ENCODE results near the gene KCNJ2.

KCNJ2 gene

GRCh38 chr17:70171159-70171558 is 1.8 kb downstream of the KCNJ2 start:
- TF ChIP-seq, protein P1, sequence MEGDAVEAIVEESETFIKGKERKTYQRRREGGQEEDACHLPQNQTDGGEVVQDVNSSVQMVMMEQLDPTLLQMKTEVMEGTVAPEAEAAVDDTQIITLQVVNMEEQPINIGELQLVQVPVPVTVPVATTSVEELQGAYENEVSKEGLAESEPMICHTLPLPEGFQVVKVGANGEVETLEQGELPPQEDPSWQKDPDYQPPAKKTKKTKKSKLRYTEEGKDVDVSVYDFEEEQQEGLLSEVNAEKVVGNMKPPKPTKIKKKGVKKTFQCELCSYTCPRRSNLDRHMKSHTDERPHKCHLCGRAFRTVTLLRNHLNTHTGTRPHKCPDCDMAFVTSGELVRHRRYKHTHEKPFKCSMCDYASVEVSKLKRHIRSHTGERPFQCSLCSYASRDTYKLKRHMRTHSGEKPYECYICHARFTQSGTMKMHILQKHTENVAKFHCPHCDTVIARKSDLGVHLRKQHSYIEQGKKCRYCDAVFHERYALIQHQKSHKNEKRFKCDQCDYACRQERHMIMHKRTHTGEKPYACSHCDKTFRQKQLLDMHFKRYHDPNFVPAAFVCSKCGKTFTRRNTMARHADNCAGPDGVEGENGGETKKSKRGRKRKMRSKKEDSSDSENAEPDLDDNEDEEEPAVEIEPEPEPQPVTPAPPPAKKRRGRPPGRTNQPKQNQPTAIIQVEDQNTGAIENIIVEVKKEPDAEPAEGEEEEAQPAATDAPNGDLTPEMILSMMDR (IDR thresholded peaks at IDR 0.05; ENCODE audit: extremely low read depth, missing control alignments), result no peak
- DNase-seq (ENCODE audit: low spot score), result no peak

DNA sequence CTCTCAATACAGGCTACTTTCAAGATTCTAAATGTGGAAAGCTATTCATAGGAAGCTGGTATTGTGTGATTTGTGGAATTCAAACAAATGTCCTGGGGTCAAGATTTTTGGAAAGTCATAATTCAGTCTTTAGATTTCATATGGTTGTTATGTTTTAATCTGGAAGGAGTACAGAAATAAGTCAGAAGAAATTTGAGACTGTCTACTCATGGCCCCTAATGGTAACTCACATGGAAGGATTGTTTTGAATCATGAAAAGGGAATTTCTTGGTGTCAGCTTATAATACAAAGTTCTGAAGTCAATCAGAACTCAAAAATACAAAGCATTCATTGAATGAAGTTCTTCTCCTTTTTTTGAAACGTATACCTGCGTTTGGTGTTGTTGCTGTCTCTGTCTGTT is 3.1 kb downstream of the KCNJ2 start:
- TF ChIP-seq, protein P1 (IDR thresholded peaks at IDR 0.05; ENCODE audit: extremely low read depth, missing control alignments), result no peak
- no peak for DNase-seq (ENCODE audit: low spot score)

DNA sequence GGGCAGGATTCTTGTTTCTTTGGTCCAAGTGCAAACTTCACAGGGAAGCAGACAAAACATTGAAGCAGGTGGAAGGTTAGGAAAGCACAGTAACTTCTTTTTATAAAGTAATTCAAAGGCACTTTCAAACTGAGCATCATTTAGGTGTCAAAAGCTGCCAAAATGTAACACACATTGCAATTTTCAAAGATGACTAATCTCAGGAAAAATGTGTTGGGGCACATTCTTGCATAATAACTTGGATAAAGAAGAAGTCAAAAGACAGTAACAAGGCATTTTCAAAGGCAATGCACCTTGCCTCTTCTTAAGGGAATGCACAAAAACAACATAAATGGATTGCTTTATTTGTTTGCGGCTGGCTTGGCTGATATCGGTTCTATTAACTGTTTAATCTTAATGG is 3.6 kb downstream of the KCNJ2 start:
- no peak for DNase-seq (ENCODE audit: low spot score)
- TF ChIP-seq, protein P1 (IDR thresholded peaks at IDR 0.05; ENCODE audit: extremely low read depth, missing control alignments), result no peak

GRCh38 chr17:70173681-70174080 is 4.3 kb downstream of the KCNJ2 start:
- TF ChIP-seq, protein P1 (IDR thresholded peaks at IDR 0.05; ENCODE audit: extremely low read depth, missing control alignments), result no peak

DNA sequence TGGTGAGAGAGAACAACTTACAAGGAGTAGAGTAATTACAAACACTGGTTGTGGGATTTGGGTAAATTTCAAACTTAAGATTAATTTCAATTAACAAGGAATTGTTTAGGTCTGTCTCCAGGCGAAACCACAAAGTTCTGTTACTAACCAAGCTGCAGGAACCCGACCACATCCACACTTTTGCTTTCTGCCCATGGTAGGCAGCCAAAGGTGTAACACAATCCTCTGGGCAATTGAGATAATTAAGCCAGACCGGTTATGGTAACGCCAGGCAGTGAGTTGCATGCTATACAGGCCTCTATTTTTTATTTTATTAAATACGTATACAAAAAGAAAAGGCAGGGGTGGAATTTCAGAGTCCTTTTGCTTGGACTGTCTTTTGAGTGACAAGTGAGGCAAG is 12.0 kb downstream of the KCNJ2 start:
- TF ChIP-seq, protein P1 (IDR thresholded peaks at IDR 0.05; ENCODE audit: extremely low read depth, missing control alignments), result no peak
- DNase-seq (ENCODE audit: low spot score), result no peak

More at GRCh38 chr17:70173681-70174080, 4.3 kb downstream of the KCNJ2 start:
- no peak for DNase-seq (ENCODE audit: low spot score)

DNA sequence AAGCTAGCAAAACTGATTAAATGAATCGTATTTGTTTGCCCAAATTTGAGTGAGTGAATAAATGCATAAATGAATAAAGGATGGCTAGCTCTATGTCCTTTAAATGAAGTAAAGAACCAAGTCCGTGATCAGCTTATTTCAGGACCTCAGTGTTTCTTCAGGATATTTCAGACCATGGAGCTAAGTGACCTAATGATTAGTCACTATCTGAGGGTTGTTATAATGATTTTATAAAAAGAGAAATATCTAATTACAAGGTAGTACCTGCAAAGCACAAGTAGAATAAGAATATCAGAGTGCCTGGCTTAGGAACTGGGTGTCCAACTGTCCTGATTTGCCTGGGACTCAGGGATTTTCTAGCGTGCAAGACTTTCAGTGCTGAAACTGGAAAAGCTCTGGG is 12.5 kb downstream of the KCNJ2 start:
- TF ChIP-seq, protein P1 (IDR thresholded peaks at IDR 0.05; ENCODE audit: extremely low read depth, missing control alignments), result no peak
- DNase-seq (ENCODE audit: low spot score), result no peak

- no peak for DNase-seq (ENCODE audit: low spot score)
- TF ChIP-seq, protein P1 (IDR thresholded peaks at IDR 0.05; ENCODE audit: extremely low read depth, missing control alignments), result no peak
Measured at GRCh38 chr17:70183508-70183907, 14.2 kb downstream of the KCNJ2 start.

All from GM20000 (cell line).